Activated CD4-positive, alpha-beta memory T cell treated with anti-CD3 and anti-CD28 coated beads, Interleukin-2, amount 10 ng/mL, durations not matched to agents 7 days and 5 days (primary cell): ENCODE measurements around the gene MICALL1. TPM values are rescaled to one million over a fixed set of nuclear protein-coding genes. Genes with fewer than 3 reads are reported as not detected.
"Not testable (repeated sequence)": the region's sequence is repeated elsewhere in the genome, so short reads cannot be mapped to it uniquely, and the experiment has no call there.

Source experiments
- CTCF ChIA-PET: fragments of 350-600 bp; sonication (Branson Sonifier 250); formaldehyde crosslinking; loops from one replicate; lab custom pipeline; 2021; ENCODE audit warnings: antibody characterized with exemption, inconsistent platforms; lab: Charles Lee
- POLR2A ChIA-PET: fragments of 350-600 bp; sonication (Branson Sonifier 250); formaldehyde crosslinking; loops from one replicate; lab custom pipeline; 2021; ENCODE audit warnings: antibody characterized with exemption; lab: Charles Lee
- DNase-seq: peaks from one replicate; pipeline ENCODE4 v3.0.0-alpha.2; 2020
- H3K27ac Mint-ChIP-seq: one replicate; pipeline ENCODE4 v1.8.0; 2021; ENCODE audit warnings: mild to moderate bottlenecking, mixed read lengths
- H3K27me3 Mint-ChIP-seq: one replicate; pipeline ENCODE4 v1.8.0; 2021; ENCODE audit warnings: mixed read lengths
- H3K36me3 Mint-ChIP-seq: one replicate; pipeline ENCODE4 v1.8.0; 2021; ENCODE audit warnings: low read depth, mixed read lengths
- H3K4me1 Mint-ChIP-seq: one replicate; pipeline ENCODE4 v1.8.0; 2021; ENCODE audit warnings: mixed read lengths
- H3K4me3 Mint-ChIP-seq: one replicate; pipeline ENCODE4 v1.8.0; 2021; ENCODE audit warnings: mild to moderate bottlenecking, mixed read lengths
- H3K9me3 Mint-ChIP-seq: one replicate; pipeline ENCODE4 v1.8.0; 2021; ENCODE audit warnings: mixed read lengths
- total RNA-seq, 2 experiments: library from RNA; stranded (reverse); gene quantifications; one replicate each; pipeline ENCODE4 v1.2.3, GENCODE V29; 2021

Gene MICALL1
- total RNA-seq, 2 experiments from 2014 or later, result 21.8 to 24.1 TPM

GRCh38 chr22:37970864-37971263 is 64.8 kb downstream of the MICALL1 start:
- peaks cover 12% of the 10 kb centered on the region for H3K36me3 Mint-ChIP-seq
- no peaks in the 10 kb centered on the region for H3K9me3 Mint-ChIP-seq
- H3K27ac Mint-ChIP-seq, result no peak overlapping the region
- H3K27me3 Mint-ChIP-seq, result no peaks in the 10 kb centered on the region
- ChIA-PET CTCF (interaction anchor here (0.6 to 1.0 kb wide), 2 partner anchors 20 kb away, joined by 3 to 4 read pairs; no protein-coding TSS in a partner anchor), POLR2A (no interaction called here)
- H3K4me3 Mint-ChIP-seq, result no peak overlapping the region
- no peak for DNase-seq
- H3K4me1 Mint-ChIP-seq, result no peaks in the 10 kb centered on the region

DNA sequence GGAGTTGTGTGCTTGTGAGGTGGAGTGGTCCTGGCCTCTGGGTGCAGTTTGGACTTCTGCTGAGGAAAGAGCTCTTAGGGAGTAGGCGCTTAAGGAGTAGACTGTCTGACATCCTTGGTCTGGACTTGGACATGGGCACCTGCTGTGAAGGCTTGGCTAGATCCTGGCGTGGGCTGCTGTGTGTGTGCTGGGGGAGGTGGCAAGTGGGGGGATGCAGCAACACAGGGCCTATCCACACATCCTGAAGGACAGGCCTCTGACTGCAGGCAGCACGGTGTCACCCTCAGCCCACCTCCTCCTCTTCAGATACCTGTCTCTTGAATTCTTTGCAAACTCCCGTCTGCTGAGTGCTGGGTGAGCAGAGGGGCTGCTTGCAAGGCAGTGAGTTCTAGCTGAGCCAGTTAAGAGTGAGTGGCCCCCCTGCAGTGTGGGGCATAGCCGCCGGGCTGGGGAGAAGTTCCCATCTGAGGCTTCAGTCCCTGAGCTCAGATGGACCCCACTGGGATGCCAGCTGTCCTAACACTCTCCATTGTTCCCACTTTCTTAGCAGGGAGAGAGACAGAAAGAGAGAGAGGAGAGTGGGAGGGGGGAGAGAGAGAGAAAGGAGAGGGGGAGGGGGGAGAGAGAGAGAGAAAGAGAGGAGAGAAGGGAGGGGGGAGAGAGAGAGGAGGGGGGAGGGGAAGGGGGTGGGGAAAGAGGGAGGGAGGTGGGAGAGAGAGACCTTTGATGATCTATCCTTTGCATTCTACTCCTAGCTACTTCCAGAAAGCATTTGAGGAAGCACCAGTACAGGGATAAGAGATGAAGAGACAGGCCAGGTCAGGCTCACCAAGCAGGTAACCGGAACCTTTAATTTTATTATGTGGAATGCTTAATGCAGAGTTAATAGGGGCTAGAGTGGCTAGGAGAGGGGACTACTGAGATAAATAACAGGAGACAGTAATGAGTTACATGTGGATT is 65.7 kb downstream of the MICALL1 start:
- H3K9me3 Mint-ChIP-seq, result no peaks in the 10 kb centered on the region
- H3K4me3 Mint-ChIP-seq, result no peak overlapping the region
- ChIA-PET POLR2A (no interaction called here), CTCF (no interaction called here)
- no peak for DNase-seq
- H3K4me1 Mint-ChIP-seq, result no peaks in the 10 kb centered on the region
- H3K36me3 Mint-ChIP-seq, result peaks cover 12% of the 10 kb centered on the region
- no peaks in the 10 kb centered on the region for H3K27me3 Mint-ChIP-seq
- H3K27ac Mint-ChIP-seq, result no peak overlapping the region

GRCh38 chr22:37972527-37972926 is 66.4 kb downstream of the MICALL1 start:
- Mint-ChIP-seq H3K4me1 (no peaks in the 10 kb centered on the region), H3K4me3 (no peak overlapping the region), H3K27ac (no peak overlapping the region), H3K27me3 (no peaks in the 10 kb centered on the region), H3K9me3 (no peaks in the 10 kb centered on the region), H3K36me3 (peaks cover 7% of the 10 kb centered on the region)
- DNase-seq, result no peak
- ChIA-PET CTCF (interaction anchor here (0.6 kb wide), 1 partner anchor 95 kb away, joined by 3 read pairs; no protein-coding TSS in a partner anchor), POLR2A (no interaction called here)

DNA sequence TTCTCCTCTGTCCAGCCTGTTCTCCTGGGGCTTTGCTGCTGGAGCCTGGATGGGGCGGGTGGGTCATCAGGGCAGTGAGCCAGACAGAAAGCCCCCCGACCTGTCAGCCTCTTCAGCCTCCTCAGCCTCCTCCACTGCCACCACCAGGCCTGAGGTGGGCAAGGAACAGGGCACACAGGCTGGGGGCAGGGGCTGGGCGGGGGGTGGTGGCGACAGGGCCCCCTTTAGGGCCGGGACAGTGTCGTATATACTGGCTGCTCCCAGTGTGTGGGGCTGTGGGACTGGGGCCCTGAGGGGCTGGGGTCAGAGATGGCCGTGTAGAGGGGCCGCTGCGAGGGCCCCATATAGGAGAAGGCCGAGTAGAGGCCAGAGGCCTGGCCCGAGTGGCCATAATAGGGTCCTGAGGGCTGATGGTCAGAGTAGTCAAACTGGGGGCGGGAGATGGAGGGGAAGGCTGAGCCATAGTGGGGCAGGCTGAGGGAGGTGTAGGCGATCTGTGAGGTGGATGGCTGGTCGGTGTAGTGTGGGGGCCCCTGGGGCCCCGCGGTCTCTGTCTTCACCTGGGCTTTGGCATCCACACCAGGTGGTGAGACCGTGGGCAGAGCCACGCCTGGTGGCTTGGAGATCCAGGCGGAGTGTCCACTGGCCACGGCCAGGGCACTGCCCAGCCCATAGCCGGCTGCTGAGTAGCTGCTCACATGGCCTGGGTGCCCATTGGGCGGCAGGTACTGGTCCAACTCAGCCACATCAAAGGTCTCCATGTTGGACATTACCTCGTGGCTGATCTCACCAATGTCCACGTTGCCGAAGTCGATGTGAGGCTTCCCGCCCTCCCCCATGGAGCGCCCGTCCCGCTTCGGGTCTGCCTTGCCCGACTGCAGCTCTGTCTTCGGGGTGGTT is 67.4 kb downstream of the MICALL1 start:
- Mint-ChIP-seq H3K9me3 (no peaks in the 10 kb centered on the region), H3K36me3 (no peaks in the 10 kb centered on the region), H3K27me3 (no peaks in the 10 kb centered on the region), H3K4me3 (no peak overlapping the region), H3K4me1 (no peaks in the 10 kb centered on the region), H3K27ac (no peak overlapping the region)
- CTCF ChIA-PET, result no interaction called here
- POLR2A ChIA-PET, result no interaction called here
- DNase-seq, result no peak

GRCh38 chr22:37975153-37975552 is 69.1 kb downstream of the MICALL1 start:
- ChIA-PET POLR2A (no interaction called here), CTCF (no interaction called here)
- no peak overlapping the region for H3K27ac Mint-ChIP-seq

DNA sequence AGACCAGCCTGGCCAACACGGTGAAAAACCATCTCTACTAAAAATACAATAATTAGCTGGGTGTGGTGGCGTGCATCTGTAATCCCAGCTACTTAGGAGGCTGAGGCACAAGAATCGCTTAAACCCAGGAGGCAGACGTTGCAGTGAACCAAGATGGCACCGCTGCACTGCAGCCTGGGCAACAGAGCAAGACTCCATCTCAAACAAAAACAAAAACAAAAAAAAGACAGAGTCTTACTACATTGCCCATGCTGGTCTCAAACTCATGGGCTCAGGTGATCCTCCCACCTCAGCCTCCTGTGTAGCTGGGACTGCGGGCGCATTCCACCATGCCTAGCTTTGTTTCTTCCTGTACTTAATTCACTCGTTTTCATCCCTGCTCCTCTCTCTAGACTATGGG is 69.9 kb downstream of the MICALL1 start:
- DNase-seq, H3K4me3 Mint-ChIP-seq, H3K36me3 Mint-ChIP-seq, H3K9me3 Mint-ChIP-seq, H3K4me1 Mint-ChIP-seq, H3K27ac Mint-ChIP-seq, POLR2A ChIA-PET, H3K27me3 Mint-ChIP-seq: not testable (repeated sequence)
- CTCF ChIA-PET, result interaction anchor here (1.5 to 1.6 kb wide), 2 partner anchors 23 to 113 kb away, joined by 4 read pairs; partner anchors contain the start of genes C22orf23 and POLR2F

More at GRCh38 chr22:37975153-37975552, 69.1 kb downstream of the MICALL1 start:
- no peaks in the 10 kb centered on the region for H3K36me3 Mint-ChIP-seq
- H3K4me3 Mint-ChIP-seq, result no peak overlapping the region
- H3K9me3 Mint-ChIP-seq, result no peaks in the 10 kb centered on the region
- no peaks in the 10 kb centered on the region for H3K27me3 Mint-ChIP-seq
- H3K4me1 Mint-ChIP-seq, result no peaks in the 10 kb centered on the region
- DNase-seq, result no peak

DNA sequence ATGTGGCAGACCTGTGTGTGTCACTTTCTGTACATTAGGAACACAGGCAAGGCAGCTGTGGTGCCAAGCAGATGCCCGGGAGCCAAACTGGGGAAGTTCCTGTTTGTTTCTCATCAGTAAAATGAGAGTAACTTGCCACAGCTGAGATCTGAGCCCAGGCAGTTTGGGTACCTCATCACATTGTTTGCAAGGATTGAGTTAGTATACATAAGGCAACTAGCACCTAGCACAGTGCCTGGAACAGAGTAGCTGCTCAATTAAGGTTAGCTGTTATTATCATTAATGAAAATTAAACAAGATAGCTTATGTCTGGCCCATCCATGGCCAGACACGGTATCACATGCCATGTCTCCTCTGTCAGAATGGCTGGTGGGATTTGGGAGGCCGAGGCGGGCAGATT is 70.5 kb downstream of the MICALL1 start:
- Mint-ChIP-seq H3K27me3 (no peaks in the 10 kb centered on the region), H3K4me1 (no peaks in the 10 kb centered on the region), H3K36me3 (no peaks in the 10 kb centered on the region), H3K9me3 (no peaks in the 10 kb centered on the region), H3K27ac (no peak overlapping the region), H3K4me3 (no peak overlapping the region)
- ChIA-PET CTCF (interaction anchor here (1.5 to 1.6 kb wide), 2 partner anchors 23 to 113 kb away, joined by 4 read pairs; partner anchors contain the start of genes C22orf23 and POLR2F), POLR2A (no interaction called here)
- DNase-seq, result no peak

GRCh38 chr22:37979782-37980181 is 73.7 kb downstream of the MICALL1 start:
- POLR2A ChIA-PET, result no interaction called here
- Mint-ChIP-seq H3K9me3 (no peaks in the 10 kb centered on the region), H3K4me3 (no peak overlapping the region)

DNA sequence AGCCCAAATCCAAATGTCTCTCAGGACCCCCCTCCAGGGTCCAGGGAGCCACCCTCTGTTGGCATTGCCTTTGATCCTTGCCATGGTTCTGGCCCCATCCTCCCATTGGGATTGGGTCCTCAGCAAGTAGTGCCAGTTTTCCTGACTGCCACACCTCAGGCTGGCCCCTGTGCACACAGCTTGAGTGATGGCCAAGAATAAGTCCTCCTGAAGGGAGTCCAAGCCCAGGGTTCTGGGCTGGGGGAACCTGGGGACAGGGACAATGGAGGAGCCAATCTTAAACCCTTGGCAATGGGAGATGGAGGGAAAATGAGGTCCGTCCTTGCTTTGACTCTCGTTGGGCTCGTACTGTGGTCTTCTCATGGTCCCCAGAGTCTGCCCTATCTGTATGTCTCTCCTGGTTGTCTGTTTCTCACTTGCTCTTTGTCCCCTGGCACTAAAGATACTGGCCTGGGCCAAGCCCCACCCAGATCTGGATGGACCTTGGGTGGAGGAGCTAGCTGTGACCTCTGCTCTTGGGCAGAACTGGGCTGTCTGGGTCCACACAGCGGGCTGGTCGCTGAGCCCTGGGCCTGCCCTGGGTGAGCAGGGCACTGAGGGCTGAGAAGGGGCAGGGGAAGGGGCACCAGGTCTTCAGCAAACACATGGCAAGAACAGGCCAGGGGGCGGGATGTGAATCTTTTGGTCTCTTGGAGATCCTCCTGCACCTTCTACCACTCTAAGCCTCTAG is 75.3 kb downstream of the MICALL1 start:
- no peaks in the 10 kb centered on the region for H3K27me3 Mint-ChIP-seq
- no peak overlapping the region for H3K4me3 Mint-ChIP-seq
- ChIA-PET CTCF (no interaction called here), POLR2A (no interaction called here)
- no peaks in the 10 kb centered on the region for H3K36me3 Mint-ChIP-seq
- no peaks in the 10 kb centered on the region for H3K9me3 Mint-ChIP-seq
- no peak overlapping the region for H3K27ac Mint-ChIP-seq
- no peak for DNase-seq
- H3K4me1 Mint-ChIP-seq, result no peaks in the 10 kb centered on the region

More at GRCh38 chr22:37979782-37980181, 73.7 kb downstream of the MICALL1 start:
- H3K36me3 Mint-ChIP-seq, result no peaks in the 10 kb centered on the region
- CTCF ChIA-PET, result no interaction called here
- no peak for DNase-seq
- no peaks in the 10 kb centered on the region for H3K27me3 Mint-ChIP-seq
- H3K27ac Mint-ChIP-seq, result no peak overlapping the region
- no peaks in the 10 kb centered on the region for H3K4me1 Mint-ChIP-seq

- Mint-ChIP-seq H3K9me3 (no peaks in the 10 kb centered on the region), H3K27ac (no peak overlapping the region), H3K4me1 (no peaks in the 10 kb centered on the region), H3K36me3 (no peaks in the 10 kb centered on the region), H3K27me3 (no peaks in the 10 kb centered on the region), H3K4me3 (no peak overlapping the region)
- ChIA-PET CTCF (no interaction called here), POLR2A (no interaction called here)
- no peak for DNase-seq
Observed at GRCh38 chr22:37982151-37982785, 76.2 kb downstream of the MICALL1 start.

- ChIA-PET CTCF (no interaction called here), POLR2A (no interaction called here)
- Mint-ChIP-seq H3K27me3 (no peaks in the 10 kb centered on the region), H3K27ac (no peak overlapping the region), H3K36me3 (no peaks in the 10 kb centered on the region), H3K4me3 (no peak overlapping the region), H3K9me3 (no peaks in the 10 kb centered on the region), H3K4me1 (no peaks in the 10 kb centered on the region)
- DNase-seq, result no peak
Observed at GRCh38 chr22:37982938-37983859, 77.1 kb downstream of the MICALL1 start.
